Adrenal gland (tissue), 5 donors: Measurements from ENCODE around the gene GPRIN1.

Experiments
- POLR2A ChIP-seq, 2 donors: fragments of 450-650 bp; IDR thresholded peaks; one replicate each; pipeline ENCODE4 v1.6.1; 2017; ENCODE audit warnings: antibody characterized with exemption in 2 of 2, mild to moderate bottlenecking in 2 of 2, moderate library complexity in 1 of 2
- TF ChIP-seq, protein P1 (sequence below), 6 experiments: fragments of 450-650 bp in 4 of 6; fragments of 200-600 bp in 2 of 6; sonication (generic) in 1 of 6; IDR thresholded peaks; 1 replicate in 5 of 6; 2 replicates in 1 of 6; pipeline versions ENCODE4 v1.5.1 to v1.8.0; 2016 to 2021; ENCODE audit warnings: antibody characterized with exemption in 6 of 6, mild to moderate bottlenecking in 2 of 6, moderate library complexity in 1 of 6
- donor health status: DM: no; HTN: no; CAD: no.

DNA sequence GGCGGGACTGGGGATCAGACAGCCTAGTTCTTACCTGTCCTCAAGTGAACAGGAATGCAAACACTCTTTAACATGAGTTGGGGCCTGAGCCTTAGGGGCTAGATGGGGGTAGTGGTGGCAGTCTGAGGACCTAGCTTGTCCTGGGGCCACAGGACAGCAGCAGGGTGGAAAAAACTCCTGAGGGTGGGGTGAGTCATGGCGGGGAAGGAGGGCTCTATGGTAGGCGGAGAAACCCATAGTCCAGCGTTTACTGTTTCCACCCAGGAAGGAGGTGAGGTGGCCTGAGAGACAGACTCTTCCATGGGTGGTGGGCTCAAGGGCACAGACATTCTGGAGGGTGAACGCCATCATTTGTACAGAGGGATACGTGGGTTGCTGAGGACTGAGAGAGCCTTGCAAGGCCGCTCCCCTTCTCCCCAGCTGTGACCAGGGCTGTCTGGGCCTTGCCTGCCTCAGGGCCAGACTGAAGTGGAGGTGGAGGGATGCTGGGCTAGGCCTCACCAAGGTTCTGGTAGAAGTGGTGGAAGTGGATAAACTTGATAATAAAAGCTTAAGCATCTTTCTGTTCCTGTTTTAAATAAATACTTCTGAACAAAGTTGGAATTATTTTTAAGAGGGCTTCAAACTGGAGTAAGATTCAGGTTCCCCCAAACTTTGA is 36.2 kb upstream of the GPRIN1 start:
- TF ChIP-seq, protein P1, sequence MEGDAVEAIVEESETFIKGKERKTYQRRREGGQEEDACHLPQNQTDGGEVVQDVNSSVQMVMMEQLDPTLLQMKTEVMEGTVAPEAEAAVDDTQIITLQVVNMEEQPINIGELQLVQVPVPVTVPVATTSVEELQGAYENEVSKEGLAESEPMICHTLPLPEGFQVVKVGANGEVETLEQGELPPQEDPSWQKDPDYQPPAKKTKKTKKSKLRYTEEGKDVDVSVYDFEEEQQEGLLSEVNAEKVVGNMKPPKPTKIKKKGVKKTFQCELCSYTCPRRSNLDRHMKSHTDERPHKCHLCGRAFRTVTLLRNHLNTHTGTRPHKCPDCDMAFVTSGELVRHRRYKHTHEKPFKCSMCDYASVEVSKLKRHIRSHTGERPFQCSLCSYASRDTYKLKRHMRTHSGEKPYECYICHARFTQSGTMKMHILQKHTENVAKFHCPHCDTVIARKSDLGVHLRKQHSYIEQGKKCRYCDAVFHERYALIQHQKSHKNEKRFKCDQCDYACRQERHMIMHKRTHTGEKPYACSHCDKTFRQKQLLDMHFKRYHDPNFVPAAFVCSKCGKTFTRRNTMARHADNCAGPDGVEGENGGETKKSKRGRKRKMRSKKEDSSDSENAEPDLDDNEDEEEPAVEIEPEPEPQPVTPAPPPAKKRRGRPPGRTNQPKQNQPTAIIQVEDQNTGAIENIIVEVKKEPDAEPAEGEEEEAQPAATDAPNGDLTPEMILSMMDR (IDR thresholded peaks at IDR 0.05): no peak
- TF ChIP-seq POLR2A (IDR thresholded peaks at IDR 0.05): no peak
